K562 (cell line): ENCODE results near the gene RSPH6A. TPM values are rescaled to one million over a fixed set of nuclear protein-coding genes. Genes with fewer than 3 reads are reported as not detected.

Source experiments
- BCOR ChIP-seq: fragments of 450-650 bp; IDR thresholded peaks from 2 replicates; pipeline ENCODE4 v1.6.1; 2016
- EZH2 ChIP-seq: IDR thresholded peaks from 2 replicates; pipeline ENCODE4 v1.6.1; 2012; ENCODE audit warnings: low read depth, mild to moderate bottlenecking, inconsistent platforms, low read length, borderline replicate concordance
- KLF6 ChIP-seq: fragments of 250-450 bp; sonication (Bioruptor Pico); IDR thresholded peaks from 2 replicates; pipeline ENCODE4 v1.4.0; 2020; ENCODE audit warnings: mild to moderate bottlenecking, moderate library complexity, borderline replicate concordance
- POLR2AphosphoS5 ChIP-seq: IDR thresholded peaks from 2 replicates; pipeline ENCODE4 v1.6.1; 2011; ENCODE audit warnings: mild to moderate bottlenecking, low read depth, low read length, moderate library complexity; ENCODE audit not compliant: control insufficient read depth, insufficient read depth
- POLR2B ChIP-seq: fragments of 450-650 bp; IDR thresholded peaks from 2 replicates; pipeline ENCODE4 v1.6.1; 2018; ENCODE audit warnings: low read depth; ENCODE audit not compliant: partially characterized antibody
- RB1 ChIP-seq: fragments of 450-650 bp; IDR thresholded peaks from 2 replicates; pipeline ENCODE4 v1.6.1; 2017; ENCODE audit warnings: low read depth, mild to moderate bottlenecking
- SRF ChIP-seq, 2 experiments: fragments of 250-450, 450-650 bp in 1 of 2; sonication (Bioruptor Pico) in 1 of 2; sonication (generic) in 1 of 2; formaldehyde crosslinking; IDR thresholded peaks; 2 replicates each; pipeline versions ENCODE4 v1.5.0 to v1.5.1; 2020 to 2022; ENCODE audit warnings: mild to moderate bottlenecking in 1 of 2, missing genetic modification reagents in 1 of 2
- TRIM24 ChIP-seq, 2 experiments: fragments of 450-650 bp; IDR thresholded peaks; 2 replicates each; pipeline ENCODE4 v1.6.1; 2016
- ZNF165 ChIP-seq: fragments of 250-450 bp; sonication (Bioruptor Pico); IDR thresholded peaks from 2 replicates; pipeline ENCODE4 v1.4.0; 2020; ENCODE audit warnings: borderline replicate concordance
- ZNF830 ChIP-seq: fragments of 250-450 bp; sonication (Bioruptor Pico); IDR thresholded peaks from 2 replicates; pipeline ENCODE4 v1.5.0; 2021; ENCODE audit warnings: mild to moderate bottlenecking
- polyA plus RNA-seq, 8 experiments: library from polyadenylated mRNA; depleted of rRNA in 4 of 8; stranded (reverse) in 5 of 8; unstranded in 3 of 8; fragments of >200 nt; fragmentation: Nextera tagmentation in 2 of 8; fragmentation: Illumina TruSeq in 1 of 8; extraction: Ambion mirVana in 2 of 8; extraction: Trizol in 1 of 8; gene quantifications; 2 replicates each; pipeline versions ENCODE4 v1.2.1 to v1.2.3, GENCODE V29; 2011 to 2014; ENCODE audit warnings: inconsistent platforms in 1 of 8, missing spikeins in 1 of 8
- total RNA-seq, 7 experiments: library from RNA; depleted of rRNA in 6 of 7; stranded (reverse); fragments of >200 nt in 6 of 7; fragmentation: Illumina TruSeq in 2 of 7; extraction: Trizol in 2 of 7; gene quantifications; 2 replicates each; pipeline versions ENCODE4 v1.2.1 to v1.2.3, GENCODE V29; 2011 to 2021; ENCODE audit warnings: low replicate concordance in 1 of 7
- TF ChIP-seq, protein P1 (sequence below): fragments of 450-650 bp; IDR thresholded peaks from 2 replicates; pipeline ENCODE4 v1.6.1; 2016; ENCODE audit warnings: mild to moderate bottlenecking, moderate library complexity
- TF ChIP-seq, protein P2 (sequence below): fragments of 450-650 bp; IDR thresholded peaks from 2 replicates; pipeline ENCODE4 v1.6.1; 2018; ENCODE audit not compliant: partially characterized antibody

RSPH6A gene
- total and polyA plus RNA-seq, 9 of the 15 experiments (the other 6 are each of a cell fraction or from before 2014, with no cell fraction given) = 0.03 to 0.15 (median 0.07) TPM; not detected in 5

DNA sequence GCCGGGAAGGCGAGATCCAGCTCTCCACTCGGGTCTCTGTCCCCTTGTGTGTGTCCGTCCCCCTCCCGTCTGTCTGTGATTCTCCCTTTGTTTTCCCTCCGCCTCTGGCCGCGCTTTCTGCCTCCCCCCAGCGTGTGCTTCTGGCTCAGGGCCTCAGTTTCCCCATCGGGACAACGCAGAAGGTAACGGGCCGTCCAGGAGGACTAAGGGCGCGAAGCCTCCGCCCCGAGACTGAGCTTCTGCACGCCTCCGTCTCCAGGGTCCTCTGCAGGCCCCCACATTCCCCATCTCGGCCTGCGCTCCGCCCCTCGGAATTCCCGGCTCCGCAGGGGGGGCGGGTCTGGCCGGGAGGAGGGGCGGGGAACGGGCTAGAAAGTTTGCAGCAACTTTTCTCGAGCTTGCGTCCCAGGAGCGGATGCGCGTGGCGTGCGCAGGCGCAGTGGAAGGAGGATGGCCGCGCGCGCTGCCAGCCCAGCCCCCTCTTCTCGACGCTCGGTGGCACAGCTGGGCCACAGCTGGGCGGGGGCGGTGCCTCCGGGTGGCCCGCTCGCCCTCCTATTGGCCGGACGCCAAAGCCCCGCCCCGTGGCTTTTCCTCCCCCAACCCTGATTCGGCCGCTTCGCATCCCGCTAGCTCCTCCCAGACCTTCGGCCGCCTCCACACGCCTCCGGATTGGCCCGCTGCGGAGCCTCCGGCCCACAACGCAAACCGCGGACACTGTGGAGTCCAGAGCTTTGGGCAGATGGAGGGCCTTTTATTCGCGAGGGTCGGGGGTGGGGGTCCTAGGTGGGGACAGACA, 45.9 kb downstream of the RSPH6A start, which contains the start of gene SIX5 (continued):
- TF ChIP-seq, protein P1, sequence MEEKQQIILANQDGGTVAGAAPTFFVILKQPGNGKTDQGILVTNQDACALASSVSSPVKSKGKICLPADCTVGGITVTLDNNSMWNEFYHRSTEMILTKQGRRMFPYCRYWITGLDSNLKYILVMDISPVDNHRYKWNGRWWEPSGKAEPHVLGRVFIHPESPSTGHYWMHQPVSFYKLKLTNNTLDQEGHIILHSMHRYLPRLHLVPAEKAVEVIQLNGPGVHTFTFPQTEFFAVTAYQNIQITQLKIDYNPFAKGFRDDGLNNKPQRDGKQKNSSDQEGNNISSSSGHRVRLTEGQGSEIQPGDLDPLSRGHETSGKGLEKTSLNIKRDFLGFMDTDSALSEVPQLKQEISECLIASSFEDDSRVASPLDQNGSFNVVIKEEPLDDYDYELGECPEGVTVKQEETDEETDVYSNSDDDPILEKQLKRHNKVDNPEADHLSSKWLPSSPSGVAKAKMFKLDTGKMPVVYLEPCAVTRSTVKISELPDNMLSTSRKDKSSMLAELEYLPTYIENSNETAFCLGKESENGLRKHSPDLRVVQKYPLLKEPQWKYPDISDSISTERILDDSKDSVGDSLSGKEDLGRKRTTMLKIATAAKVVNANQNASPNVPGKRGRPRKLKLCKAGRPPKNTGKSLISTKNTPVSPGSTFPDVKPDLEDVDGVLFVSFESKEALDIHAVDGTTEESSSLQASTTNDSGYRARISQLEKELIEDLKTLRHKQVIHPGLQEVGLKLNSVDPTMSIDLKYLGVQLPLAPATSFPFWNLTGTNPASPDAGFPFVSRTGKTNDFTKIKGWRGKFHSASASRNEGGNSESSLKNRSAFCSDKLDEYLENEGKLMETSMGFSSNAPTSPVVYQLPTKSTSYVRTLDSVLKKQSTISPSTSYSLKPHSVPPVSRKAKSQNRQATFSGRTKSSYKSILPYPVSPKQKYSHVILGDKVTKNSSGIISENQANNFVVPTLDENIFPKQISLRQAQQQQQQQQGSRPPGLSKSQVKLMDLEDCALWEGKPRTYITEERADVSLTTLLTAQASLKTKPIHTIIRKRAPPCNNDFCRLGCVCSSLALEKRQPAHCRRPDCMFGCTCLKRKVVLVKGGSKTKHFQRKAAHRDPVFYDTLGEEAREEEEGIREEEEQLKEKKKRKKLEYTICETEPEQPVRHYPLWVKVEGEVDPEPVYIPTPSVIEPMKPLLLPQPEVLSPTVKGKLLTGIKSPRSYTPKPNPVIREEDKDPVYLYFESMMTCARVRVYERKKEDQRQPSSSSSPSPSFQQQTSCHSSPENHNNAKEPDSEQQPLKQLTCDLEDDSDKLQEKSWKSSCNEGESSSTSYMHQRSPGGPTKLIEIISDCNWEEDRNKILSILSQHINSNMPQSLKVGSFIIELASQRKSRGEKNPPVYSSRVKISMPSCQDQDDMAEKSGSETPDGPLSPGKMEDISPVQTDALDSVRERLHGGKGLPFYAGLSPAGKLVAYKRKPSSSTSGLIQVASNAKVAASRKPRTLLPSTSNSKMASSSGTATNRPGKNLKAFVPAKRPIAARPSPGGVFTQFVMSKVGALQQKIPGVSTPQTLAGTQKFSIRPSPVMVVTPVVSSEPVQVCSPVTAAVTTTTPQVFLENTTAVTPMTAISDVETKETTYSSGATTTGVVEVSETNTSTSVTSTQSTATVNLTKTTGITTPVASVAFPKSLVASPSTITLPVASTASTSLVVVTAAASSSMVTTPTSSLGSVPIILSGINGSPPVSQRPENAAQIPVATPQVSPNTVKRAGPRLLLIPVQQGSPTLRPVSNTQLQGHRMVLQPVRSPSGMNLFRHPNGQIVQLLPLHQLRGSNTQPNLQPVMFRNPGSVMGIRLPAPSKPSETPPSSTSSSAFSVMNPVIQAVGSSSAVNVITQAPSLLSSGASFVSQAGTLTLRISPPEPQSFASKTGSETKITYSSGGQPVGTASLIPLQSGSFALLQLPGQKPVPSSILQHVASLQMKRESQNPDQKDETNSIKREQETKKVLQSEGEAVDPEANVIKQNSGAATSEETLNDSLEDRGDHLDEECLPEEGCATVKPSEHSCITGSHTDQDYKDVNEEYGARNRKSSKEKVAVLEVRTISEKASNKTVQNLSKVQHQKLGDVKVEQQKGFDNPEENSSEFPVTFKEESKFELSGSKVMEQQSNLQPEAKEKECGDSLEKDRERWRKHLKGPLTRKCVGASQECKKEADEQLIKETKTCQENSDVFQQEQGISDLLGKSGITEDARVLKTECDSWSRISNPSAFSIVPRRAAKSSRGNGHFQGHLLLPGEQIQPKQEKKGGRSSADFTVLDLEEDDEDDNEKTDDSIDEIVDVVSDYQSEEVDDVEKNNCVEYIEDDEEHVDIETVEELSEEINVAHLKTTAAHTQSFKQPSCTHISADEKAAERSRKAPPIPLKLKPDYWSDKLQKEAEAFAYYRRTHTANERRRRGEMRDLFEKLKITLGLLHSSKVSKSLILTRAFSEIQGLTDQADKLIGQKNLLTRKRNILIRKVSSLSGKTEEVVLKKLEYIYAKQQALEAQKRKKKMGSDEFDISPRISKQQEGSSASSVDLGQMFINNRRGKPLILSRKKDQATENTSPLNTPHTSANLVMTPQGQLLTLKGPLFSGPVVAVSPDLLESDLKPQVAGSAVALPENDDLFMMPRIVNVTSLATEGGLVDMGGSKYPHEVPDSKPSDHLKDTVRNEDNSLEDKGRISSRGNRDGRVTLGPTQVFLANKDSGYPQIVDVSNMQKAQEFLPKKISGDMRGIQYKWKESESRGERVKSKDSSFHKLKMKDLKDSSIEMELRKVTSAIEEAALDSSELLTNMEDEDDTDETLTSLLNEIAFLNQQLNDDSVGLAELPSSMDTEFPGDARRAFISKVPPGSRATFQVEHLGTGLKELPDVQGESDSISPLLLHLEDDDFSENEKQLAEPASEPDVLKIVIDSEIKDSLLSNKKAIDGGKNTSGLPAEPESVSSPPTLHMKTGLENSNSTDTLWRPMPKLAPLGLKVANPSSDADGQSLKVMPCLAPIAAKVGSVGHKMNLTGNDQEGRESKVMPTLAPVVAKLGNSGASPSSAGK = peak; percentile 30; the same call in 1 of the 2 replicates
- TF ChIP-seq POLR2B (peak; percentile 80), RB1 (0 out of 2 replicates have a peak, but pooled peaks have one; percentile 56), TRIM24 (IDR thresholded peaks at IDR 0.05) (no peak), SRF (CRISPR knock-in tag; IDR thresholded peaks at IDR 0.05) (peak in 1 of 2 experiments; percentile 66; a peak in 1 of 4 replicates), EZH2 (no peak), POLR2AphosphoS5 (peak; percentile 59; the same call in 1 of the 2 replicates), BCOR (peak; percentile 97), KLF6 (CRISPR knock-in tag) (0 out of 2 replicates have a peak, but pooled peaks have one; percentile 41), ZNF165 (CRISPR knock-in tag) (no peak), ZNF830 (no peak; the same call in 1 of the 2 replicates)
- TF ChIP-seq, protein P2, sequence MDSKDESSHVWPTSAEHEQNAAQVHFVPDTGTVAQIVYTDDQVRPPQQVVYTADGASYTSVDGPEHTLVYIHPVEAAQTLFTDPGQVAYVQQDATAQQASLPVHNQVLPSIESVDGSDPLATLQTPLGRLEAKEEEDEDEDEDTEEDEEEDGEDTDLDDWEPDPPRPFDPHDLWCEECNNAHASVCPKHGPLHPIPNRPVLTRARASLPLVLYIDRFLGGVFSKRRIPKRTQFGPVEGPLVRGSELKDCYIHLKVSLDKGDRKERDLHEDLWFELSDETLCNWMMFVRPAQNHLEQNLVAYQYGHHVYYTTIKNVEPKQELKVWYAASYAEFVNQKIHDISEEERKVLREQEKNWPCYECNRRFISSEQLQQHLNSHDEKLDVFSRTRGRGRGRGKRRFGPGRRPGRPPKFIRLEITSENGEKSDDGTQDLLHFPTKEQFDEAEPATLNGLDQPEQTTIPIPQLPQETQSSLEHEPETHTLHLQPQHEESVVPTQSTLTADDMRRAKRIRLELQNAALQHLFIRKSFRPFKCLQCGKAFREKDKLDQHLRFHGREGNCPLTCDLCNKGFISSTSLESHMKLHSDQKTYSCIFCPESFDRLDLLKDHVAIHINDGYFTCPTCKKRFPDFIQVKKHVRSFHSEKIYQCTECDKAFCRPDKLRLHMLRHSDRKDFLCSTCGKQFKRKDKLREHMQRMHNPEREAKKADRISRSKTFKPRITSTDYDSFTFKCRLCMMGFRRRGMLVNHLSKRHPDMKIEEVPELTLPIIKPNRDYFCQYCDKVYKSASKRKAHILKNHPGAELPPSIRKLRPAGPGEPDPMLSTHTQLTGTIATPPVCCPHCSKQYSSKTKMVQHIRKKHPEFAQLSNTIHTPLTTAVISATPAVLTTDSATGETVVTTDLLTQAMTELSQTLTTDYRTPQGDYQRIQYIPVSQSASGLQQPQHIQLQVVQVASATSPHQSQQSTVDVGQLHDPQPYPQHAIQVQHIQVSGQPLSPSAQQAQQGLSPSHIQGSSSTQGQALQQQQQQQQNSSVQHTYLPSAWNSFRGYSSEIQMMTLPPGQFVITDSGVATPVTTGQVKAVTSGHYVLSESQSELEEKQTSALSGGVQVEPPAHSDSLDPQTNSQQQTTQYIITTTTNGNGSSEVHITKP = peak; percentile 35
